ENCODE data around the gene MRPL45.

MRPL45 gene

DNA sequence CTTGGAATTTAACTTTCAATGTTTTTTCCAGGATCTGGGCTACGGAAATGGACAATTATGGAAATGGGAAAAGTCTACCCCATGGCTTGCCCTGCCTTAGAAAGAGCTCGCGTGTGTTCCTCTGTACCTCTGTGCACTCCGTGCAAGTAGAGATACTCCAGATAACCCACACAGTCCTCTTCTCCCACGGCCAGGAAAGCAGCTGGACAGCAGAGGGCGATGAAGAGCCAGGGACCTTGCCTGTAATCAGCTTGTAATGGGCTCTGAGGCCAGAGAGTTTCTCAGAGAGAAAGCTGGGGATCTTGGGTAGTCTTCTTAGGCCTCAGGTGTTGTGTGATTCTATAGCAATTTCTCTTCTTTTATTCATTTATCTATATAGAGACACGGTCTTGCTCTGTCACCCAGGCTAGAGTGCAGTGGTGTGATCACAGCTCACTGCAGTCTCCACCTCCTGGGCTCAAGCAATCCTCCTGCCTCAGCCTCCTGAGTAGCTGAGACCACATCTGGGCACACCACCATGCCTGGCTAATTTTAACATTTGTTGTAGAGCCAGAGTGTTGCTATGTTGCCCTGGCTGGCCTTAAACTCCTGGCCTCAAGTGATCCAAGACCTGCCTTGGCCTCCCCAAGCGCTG is 52.2 kb downstream of the MRPL45 start:
- peak; percentile 72 for DNase-seq

DNA sequence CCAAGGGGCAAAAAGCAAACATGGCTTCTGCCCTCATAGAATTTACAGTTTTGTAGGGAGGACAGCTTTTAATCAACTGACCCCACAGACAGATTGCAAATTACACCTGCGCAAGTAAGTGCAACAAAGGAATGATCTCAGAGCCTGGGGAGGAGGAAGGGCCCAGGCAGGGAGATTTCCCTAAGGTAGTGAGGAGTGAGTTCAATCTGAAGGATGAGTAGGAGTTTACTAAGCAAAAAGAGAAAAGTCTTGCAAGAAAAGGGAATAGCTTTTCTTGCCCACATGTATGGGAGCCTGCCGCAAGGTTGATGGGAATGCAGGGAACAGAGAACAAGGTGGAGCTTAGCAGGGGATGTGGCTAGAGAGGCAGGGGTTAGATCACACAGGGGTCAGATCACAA is 53.1 kb downstream of the MRPL45 start:
- DNase-seq, result no peak

- peak; percentile 86 for DNase-seq
Measured at GRCh38 chr17:38351412-38352222, 54.6 kb downstream of the MRPL45 start, which contains the start of gene SOCS7. Gene SOCS7 (plus strand): TSS chr17:38351844. CDS start chr17:38352053, 209 bp downstream.

- no peak for DNase-seq
Measured at GRCh38 chr17:38352245-38353085, 55.5 kb downstream of the MRPL45 start.

DNA sequence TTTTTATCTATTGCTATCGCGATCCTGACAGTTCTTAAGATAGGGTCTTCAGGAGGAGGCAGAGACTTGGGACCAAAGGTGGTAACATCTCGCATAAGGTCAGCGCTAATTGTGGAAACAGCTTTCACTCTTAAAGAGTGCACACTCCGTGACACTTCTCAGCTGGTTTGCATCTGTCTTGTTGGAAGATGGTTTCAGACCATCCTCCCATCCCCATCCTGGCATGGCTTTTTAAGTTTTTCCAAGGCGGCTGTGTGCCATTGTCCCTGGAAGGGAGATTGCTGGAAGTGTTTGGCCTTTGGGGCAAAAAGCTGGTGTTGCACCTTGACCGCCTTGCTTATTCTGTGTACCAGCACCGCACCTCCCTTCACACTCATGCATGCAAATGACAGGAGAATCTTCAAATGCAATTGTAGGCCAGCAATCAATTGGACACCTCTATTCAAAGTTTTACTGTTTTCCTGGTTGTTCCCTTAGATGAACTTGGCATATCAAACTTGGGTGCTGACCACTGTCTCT is 56.2 kb downstream of the MRPL45 start:
- no peak for DNase-seq

DNA sequence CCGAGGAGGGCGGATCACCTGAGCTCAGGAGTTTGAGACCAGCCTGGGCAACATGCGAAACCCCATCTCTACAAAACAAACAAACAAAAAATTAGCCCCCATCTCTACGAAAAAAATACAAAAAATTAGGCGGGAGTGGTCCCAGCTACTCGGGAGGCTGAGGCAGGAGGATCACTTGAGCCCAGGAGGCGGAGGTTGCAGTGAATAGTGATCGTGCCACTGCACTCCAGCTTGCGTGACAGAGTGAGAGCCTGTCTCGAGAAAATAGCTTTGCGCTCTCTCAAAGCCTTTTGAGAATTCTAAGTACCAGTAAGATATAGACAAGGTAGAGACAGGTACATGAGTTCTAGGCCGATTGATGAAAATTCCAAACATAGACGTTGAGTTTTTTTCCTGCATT is 56.7 kb downstream of the MRPL45 start:
- DNase-seq, result no peak

DNA sequence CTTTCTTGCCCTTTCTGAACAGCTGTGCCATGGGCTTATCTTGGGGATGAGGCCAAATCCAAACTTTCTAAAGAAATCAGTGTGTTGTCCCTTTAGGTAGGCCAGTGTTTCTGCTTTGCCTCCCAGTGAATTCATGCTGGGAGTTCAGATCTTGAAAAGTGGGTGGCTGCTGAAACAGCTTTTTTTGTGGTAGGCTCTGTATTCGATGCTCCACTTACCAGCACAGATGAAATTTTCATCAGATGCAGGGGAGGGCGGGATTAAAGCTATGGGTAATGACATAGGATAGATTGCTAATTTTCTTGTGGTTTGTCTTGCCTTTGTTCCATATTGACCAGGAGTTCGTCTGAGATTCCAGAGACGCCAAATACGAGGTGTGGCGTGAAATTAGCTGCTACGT is 57.5 kb downstream of the MRPL45 start:
- DNase-seq, result no peak

DNA sequence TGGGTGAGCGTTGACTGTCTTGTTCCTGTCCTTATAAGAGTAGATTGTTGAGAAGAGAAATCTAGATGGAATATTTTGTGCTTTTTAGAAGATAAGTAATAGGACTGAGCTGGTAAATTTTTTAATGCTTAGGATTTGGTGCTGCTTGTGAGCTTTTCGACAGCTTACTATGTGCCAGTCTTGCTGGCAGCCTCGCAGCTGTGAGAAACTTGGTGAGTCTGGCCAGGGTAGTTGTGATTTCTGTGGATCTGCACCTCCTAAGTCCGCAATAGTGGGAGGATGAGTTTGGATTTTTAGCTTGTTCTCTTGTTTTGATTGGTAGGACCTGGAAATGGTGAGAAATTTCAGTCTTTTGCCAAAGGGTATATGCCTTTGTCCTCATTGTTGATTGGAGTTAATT is 58.3 kb downstream of the MRPL45 start:
- DNase-seq, result no peak

GRCh38 chr17:38357486-38358123 is 60.6 kb downstream of the MRPL45 start:
- DNase-seq, result no peak

DNA sequence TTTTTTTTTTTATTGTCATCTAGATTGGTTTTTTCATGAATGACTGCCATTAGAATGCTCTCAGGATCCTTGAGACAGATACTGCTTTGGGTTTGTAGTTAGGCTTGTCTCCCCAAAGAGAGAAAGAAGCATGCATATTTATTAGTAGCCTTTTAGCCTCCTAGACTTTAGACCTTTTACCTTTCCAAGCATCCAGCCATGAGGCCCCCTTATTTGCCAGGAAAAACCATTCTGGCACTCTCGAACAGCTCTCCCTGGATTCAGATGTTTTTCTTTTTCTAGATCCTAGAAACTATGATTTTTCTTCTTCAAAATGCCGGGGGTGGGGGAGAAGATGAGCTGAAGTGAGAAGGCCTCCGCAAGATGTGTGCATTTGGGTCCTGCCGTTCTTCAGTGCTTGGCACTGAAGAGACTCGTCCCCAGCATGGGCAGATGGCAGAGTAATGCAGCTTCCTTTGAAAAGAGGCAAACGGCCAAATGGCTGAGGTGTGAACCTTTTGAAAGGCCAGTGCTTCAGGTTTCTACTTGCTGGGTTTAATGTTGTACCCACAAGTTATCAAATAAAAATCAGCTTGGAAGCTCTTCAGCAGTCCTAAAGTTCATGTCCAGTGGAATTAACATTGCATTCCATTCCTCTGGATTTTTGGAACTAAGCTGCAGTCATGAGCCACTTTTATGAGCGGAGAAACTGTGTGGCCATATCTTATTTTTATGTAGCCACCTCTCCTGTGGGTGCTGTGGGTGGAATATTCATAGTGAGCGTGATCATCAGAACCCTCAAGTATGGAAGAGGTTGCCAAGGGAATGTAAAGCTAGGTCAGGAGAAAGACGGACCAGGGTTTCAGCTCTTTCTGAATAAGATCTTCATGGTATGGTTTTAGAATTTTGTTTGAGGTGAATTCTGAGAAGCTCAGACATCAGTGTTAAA is 61.9 kb downstream of the MRPL45 start:
- no peak for DNase-seq

DNA sequence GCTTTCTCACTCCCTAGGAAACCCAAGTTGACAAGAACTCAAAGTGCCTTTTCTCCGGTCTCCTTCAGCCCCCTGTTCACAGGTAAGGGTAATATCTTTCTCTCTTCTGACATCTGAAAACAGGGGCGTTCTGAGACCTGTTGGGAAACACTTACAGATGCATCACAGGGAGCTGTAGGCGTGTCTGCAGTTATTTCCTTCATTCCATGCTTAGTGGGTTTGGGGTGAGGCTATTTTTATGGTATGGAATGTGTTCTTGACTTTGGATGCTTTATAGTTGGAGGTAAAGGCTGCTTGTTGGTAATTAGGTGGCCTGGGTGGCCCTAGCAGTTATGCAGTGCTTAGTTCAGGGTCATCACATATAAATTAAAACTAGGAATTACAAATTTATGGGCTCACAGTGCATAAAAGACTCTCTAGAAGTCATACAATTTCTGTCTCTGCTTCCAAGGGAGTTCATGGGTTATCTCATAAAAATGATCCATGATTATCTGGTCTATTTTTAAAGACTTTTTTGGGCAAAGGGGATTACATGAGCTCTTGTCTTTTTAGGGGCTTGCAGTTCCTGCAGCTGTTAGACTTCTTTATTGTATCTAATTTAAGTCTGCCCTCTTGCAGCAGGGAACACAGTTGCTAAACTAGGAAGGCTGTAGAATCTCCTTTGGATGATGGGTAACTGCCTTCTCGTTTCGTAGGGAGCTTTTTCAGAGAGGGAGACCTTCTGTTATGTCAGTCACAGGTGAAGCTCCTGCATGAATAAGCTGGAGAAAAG is 64.9 kb downstream of the MRPL45 start:
- DNase-seq, result no peak

- no peak for DNase-seq
Measured at GRCh38 chr17:38363016-38363415, 66.0 kb downstream of the MRPL45 start.

DNA sequence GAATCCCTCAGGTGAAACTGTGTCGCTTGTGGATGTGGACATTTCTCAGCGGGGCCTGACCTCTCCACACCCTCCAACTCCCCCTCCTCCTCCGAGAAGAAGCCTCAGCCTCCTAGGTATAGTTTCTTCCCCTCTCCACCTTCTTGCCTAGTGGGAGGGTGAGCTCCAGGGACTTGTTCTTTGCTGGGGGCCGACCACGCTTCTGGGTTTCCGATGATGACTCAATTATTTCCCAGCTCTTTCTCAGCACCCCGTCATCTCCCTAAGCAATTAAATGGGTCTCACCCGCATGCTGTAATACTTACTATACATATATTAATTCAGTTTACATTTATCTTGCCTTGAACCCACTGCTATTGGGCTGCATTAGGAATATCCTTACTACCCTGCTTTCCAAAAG is 67.8 kb downstream of the MRPL45 start:
- no peak for DNase-seq

GRCh38 chr17:38369124-38369886 is 72.3 kb downstream of the MRPL45 start:
- no peak for DNase-seq
